Body of pancreas (tissue), 4 donors: ENCODE data around the gene NUSAP1. TPM values are rescaled to one million over a fixed set of nuclear protein-coding genes. Genes with fewer than 3 reads are reported as not detected.

ENCODE experiments used
- ATAC-seq: fragments of 150-250 bp; one replicate; pipeline ENCODE4 v1.9.1; 2016
- DNase-seq, 4 donors: peaks; one replicate each; pipeline ENCODE4 v3.0.0-alpha.2; 2019
- H3K27ac ChIP-seq, 4 donors: fragments of 200-600 bp; sonication (generic); 1 replicate in 3 of 4; 2 replicates in 1 of 4; pipeline versions ENCODE4 v1.5.1 to v1.6.1; 2016 to 2019; ENCODE audit warnings: mild to moderate bottlenecking in 1 of 4, mixed read lengths in 1 of 4, moderate library complexity in 1 of 4
- H3K27me3 ChIP-seq, 2 donors: fragments of 200-600 bp; sonication (generic); one replicate each; pipeline ENCODE4 v1.6.0; 2016; ENCODE audit warnings: mild to moderate bottlenecking in 1 of 2
- H3K36me3 ChIP-seq, 2 donors: fragments of 200-600 bp; sonication (generic); replicated peaks in 1 of 2; 2 replicates each; pipeline ENCODE4 v1.5.1; 2016; ENCODE audit warnings: low read depth in 2 of 2; ENCODE audit not compliant: insufficient read depth in 1 of 2
- H3K4me1 ChIP-seq: fragments of 200-600 bp; sonication (generic); one replicate; pipeline ENCODE4 v1.6.0; 2016
- H3K4me3 ChIP-seq, 2 donors: fragments of 200-600 bp; sonication (generic); 1 replicate in 1 of 2; 2 replicates in 1 of 2; pipeline ENCODE4 v1.5.1; 2016 to 2019
- H3K9me3 ChIP-seq, 3 donors: fragments of 200-600 bp; sonication (generic); 1 replicate in 2 of 3; 2 replicates in 1 of 3; pipeline ENCODE4 v1.5.1; 2016
- POLR2A ChIP-seq, 3 donors: fragments of 450-650 bp; IDR thresholded peaks; one replicate each; pipeline ENCODE4 v1.6.1; 2016; ENCODE audit warnings: antibody characterized with exemption in 3 of 3, mild to moderate bottlenecking in 2 of 3
- WGBS, 2 donors: methylation state at CpG; one replicate each; pipeline ENCODE4 v1.1.5; 2017; 5-methylcytosine and 5-hydroxymethylcytosine counted together
- intact Hi-C: fragments of 100-400 bp; cut with DNase I; formaldehyde crosslinking; loops from one replicate; pipeline ENCODE4 v1.15.1; 2023
- total RNA-seq, 2 donors: library from RNA; depleted of rRNA; stranded (reverse); fragments of >200 nt; gene quantifications; one replicate each; pipeline ENCODE4 v1.1.0, GENCODE V29; 2016
- TF ChIP-seq, protein P1 (sequence below), 7 experiments: fragments of 450-650 bp in 4 of 7; fragments of 200-600 bp in 3 of 7; sonication (generic) in 3 of 7; IDR thresholded peaks; one replicate each; pipeline ENCODE4 v1.5.1; 2016 to 2019; ENCODE audit warnings: antibody characterized with exemption in 7 of 7

NUSAP1 gene
- total RNA-seq, 2 donors from 2014 or later = 2.1 to 5.3 TPM

DNA sequence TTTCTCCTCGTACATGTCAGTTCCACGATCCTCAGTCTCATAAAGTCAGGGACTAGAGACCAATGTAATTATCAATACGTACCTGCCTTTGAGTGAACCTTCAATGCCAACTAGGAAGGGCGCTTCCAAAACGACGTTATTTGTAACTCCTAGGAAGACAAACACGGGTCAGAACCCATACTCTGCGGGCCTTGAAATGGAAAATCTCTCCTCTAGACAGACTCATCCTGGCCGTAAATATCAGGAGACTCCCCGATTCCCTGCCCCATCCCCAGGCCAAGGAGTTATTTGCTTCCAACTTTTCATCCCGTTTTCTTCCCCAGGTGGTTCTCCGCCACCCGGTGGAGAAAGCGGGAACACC is 868 bp upstream of the NUSAP1 start:
- no peaks in the 10 kb centered on the region for H3K9me3 ChIP-seq
- 1 to 2% methylated on average over 14 of the region's 14 CpGs for WGBS, 2 donors
- H3K4me3 ChIP-seq = peak overlapping the region; percentile 83 to 90
- H3K27me3 ChIP-seq = no peaks in the 10 kb centered on the region
- no peak for ATAC-seq
- DNase-seq = peak in 3 of 4 donors; percentile 60 to 79 (median 73)
- H3K4me1 ChIP-seq = peaks cover 9% of the 10 kb centered on the region
- intact Hi-C loops = no loop called here
- no peak for TF ChIP-seq POLR2A (IDR thresholded peaks at IDR 0.05)
- TF ChIP-seq, protein P1, sequence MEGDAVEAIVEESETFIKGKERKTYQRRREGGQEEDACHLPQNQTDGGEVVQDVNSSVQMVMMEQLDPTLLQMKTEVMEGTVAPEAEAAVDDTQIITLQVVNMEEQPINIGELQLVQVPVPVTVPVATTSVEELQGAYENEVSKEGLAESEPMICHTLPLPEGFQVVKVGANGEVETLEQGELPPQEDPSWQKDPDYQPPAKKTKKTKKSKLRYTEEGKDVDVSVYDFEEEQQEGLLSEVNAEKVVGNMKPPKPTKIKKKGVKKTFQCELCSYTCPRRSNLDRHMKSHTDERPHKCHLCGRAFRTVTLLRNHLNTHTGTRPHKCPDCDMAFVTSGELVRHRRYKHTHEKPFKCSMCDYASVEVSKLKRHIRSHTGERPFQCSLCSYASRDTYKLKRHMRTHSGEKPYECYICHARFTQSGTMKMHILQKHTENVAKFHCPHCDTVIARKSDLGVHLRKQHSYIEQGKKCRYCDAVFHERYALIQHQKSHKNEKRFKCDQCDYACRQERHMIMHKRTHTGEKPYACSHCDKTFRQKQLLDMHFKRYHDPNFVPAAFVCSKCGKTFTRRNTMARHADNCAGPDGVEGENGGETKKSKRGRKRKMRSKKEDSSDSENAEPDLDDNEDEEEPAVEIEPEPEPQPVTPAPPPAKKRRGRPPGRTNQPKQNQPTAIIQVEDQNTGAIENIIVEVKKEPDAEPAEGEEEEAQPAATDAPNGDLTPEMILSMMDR (IDR thresholded peaks at IDR 0.05) = peak in 4 of 7 experiments; percentile 66 to 84 (median 74)
- H3K36me3 ChIP-seq = no peaks in the 10 kb centered on the region
- H3K27ac ChIP-seq = peak overlapping the region; percentile 19 to 82 (median 76)

DNA sequence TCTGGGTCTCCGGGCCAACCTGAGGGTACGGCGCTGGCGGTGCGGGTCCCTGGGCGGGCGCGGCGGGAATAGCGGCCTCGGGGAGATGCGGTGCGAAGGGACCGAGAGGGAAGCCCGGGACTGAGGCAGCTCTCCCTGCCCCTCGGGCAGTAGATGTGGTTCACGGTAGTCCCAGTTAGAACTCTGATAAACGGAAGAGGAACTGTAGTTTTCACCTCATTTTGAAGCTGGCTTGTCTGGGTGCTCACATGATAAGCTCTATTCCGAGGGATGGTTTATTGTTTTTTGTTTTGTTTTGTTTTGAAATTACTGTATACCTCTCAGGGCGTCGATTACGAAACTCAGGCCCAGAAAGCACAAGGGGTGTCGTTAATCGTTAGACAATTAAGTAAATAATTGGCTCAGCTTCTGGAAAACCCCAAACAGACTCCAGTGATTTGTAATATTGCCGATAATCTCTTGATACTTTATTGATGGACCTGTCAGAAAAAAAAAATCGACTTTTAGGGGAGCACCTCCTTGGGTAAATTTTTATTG is 413 bp downstream of the NUSAP1 start:
- ATAC-seq = no peak
- no peak for DNase-seq
- TF ChIP-seq POLR2A (IDR thresholded peaks at IDR 0.05) = no peak
- TF ChIP-seq, protein P1 (IDR thresholded peaks at IDR 0.05) = no peak
- H3K9me3 ChIP-seq = no peaks in the 10 kb centered on the region
- no peaks in the 10 kb centered on the region for H3K36me3 ChIP-seq
- WGBS, 2 donors = 0 to 2% methylated on average over 11 to 26 of the region's 26 CpGs
- intact Hi-C loops = no loop called here
- H3K27ac ChIP-seq = peak overlapping the region; percentile 57 to 82 (median 76)
- H3K27me3 ChIP-seq = no peaks in the 10 kb centered on the region
- H3K4me1 ChIP-seq = peaks cover 9% of the 10 kb centered on the region
- H3K4me3 ChIP-seq = peak overlapping the region in 1 of 2 donors; percentile 59

DNA sequence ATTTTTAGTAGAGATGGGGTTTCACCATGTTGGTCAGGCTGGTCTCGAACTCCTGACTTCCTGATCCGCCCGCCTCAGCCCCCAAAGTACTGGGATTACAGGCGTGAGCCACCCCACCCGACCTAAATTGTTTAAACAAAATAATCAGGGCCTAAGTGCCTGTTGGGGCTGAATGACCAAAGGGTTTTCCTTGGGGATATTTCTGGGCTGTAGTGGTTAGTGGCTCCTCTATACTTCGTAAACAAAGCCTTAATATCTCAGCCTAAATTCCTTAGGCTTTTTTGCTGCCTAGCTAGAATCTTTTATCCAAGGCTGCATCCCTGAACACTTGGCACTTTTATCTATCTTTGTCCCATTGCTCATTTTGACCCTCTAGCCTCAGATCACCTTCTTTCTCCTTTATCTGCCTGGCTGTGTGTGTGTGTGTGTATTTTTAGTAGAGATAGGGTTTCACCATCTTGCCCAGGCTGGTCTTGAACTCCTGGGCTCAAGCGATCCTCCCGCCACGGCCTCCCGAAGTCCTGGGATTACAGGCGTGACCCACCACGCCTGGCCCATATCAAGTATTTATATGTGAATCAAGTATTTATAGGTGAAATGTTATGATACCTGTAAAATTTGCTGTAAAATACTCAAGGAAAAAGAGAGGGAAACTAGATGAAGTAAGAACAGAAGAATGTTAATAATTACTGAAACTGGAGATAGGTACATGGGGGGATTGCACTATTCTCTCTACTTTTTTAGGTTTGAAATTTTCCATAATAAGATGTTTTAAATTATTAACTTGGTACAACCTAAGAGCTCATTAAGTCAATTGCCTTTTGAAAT is 1.8 kb downstream of the NUSAP1 start:
- Histone ChIP-seq H3K9me3 (no peaks in the 10 kb centered on the region), H3K36me3 (no peaks in the 10 kb centered on the region), H3K4me1 (peaks cover 9% of the 10 kb centered on the region), H3K27ac (no peak overlapping the region), H3K4me3 (no peak overlapping the region), H3K27me3 (no peaks in the 10 kb centered on the region)
- intact Hi-C loops = no loop called here
- TF ChIP-seq POLR2A (IDR thresholded peaks at IDR 0.05) = no peak
- TF ChIP-seq, protein P1 (IDR thresholded peaks at IDR 0.05) = no peak
- ATAC-seq (no peak), DNase-seq (no peak)
- 80 to 83% methylated on average over 9 to 12 of the region's 12 CpGs for WGBS, 2 donors

DNA sequence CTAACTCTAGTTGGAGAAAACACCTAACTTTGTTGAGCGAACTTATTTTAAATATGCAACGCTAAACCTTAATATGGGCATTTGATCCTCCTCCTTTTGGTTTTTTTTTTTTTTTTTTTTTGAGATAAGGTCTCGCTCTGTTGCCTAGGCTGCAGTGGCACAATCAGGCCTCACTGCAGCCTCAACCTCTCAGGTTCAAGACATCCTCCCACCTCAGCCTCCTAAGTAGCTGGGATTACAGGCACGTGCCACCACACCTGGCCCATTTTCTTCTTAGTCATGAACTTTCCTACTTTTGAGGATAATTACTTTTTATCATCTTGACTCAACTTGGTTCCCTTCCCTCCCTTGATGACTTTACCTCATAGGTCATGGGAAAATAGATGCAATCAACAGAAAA is 3.9 kb downstream of the NUSAP1 start:
- intact Hi-C loops = no loop called here
- Histone ChIP-seq H3K27ac (no peak overlapping the region), H3K36me3 (no peaks in the 10 kb centered on the region), H3K4me1 (peaks cover 9% of the 10 kb centered on the region), H3K9me3 (no peaks in the 10 kb centered on the region), H3K27me3 (no peaks in the 10 kb centered on the region), H3K4me3 (no peak overlapping the region)
- ATAC-seq (no peak), DNase-seq (no peak)
- TF ChIP-seq, protein P1 (IDR thresholded peaks at IDR 0.05) = no peak
- no peak for TF ChIP-seq POLR2A (IDR thresholded peaks at IDR 0.05)
- 85 to 92% methylated on average over 4 of the region's 4 CpGs for whole genome bisulfite sequencing, 2 donors
